H1 (cell line): ENCODE measurements around the gene ASF1B. TPM values are rescaled to one million over a fixed set of nuclear protein-coding genes. Genes with fewer than 3 reads are reported as not detected.

Experiments
- BACH1 ChIP-seq: IDR thresholded peaks from 2 replicates; pipeline ENCODE4 v1.6.1; 2012; ENCODE audit warnings: low read length, improper control_type of control experiment
- BRCA1 ChIP-seq: IDR thresholded peaks from 2 replicates; pipeline ENCODE4 v1.6.1; 2012; ENCODE audit warnings: low read depth, low read length, improper control_type of control experiment
- CHD2 ChIP-seq: IDR thresholded peaks from 2 replicates; pipeline ENCODE4 v1.6.1; 2012; ENCODE audit warnings: low read length, improper control_type of control experiment
- CREB1 ChIP-seq: IDR thresholded peaks from 2 replicates; pipeline ENCODE4 v1.6.1; 2012; ENCODE audit warnings: inconsistent platforms
- EGR1 ChIP-seq: IDR thresholded peaks from 2 replicates; pipeline ENCODE4 v1.6.1; 2011; ENCODE audit warnings: low read depth, low read length, borderline replicate concordance
- HDAC2 ChIP-seq, 2 experiments: fragments of 300-600 bp in 1 of 2; sonication (generic) in 1 of 2; IDR thresholded peaks; 2 replicates each; pipeline ENCODE4 v1.6.1; 2011 to 2012; ENCODE audit warnings: low read depth in 2 of 2, low read length in 2 of 2, mild to moderate bottlenecking in 2 of 2, moderate library complexity in 2 of 2, borderline replicate concordance in 1 of 2, inconsistent platforms in 1 of 2
- KDM1A ChIP-seq: fragments of 200-600, 300-600 bp; sonication (generic); IDR thresholded peaks from 2 replicates; pipeline ENCODE4 v1.7.1; 2016; ENCODE audit warnings: mild to moderate bottlenecking, low read length, borderline replicate concordance
- KDM4A ChIP-seq: IDR thresholded peaks from one replicate; pipeline ENCODE4 v1.7.1; 2012; ENCODE audit warnings: low read depth, mild to moderate bottlenecking, moderate library complexity, low read length, inconsistent platforms; ENCODE audit not compliant: severe bottlenecking
- MAFK ChIP-seq: IDR thresholded peaks from 2 replicates; pipeline ENCODE4 v1.6.1; 2012; ENCODE audit warnings: low read depth, mild to moderate bottlenecking, improper control_type of control experiment, low read length
- POLR2A ChIP-seq, 2 experiments: IDR thresholded peaks; 1 replicate in 1 of 2; 2 replicates in 1 of 2; pipeline ENCODE4 v1.6.1; 2011; ENCODE audit warnings: low read depth in 2 of 2, low read length in 2 of 2, mild to moderate bottlenecking in 2 of 2; ENCODE audit errors: control extremely low read depth in 1 of 2
- SAP30 ChIP-seq: fragments of 300-600 bp; sonication (generic); IDR thresholded peaks from 2 replicates; pipeline ENCODE4 v1.7.1; 2012; ENCODE audit warnings: low read length, moderate library complexity, mild to moderate bottlenecking, inconsistent platforms; ENCODE audit not compliant: insufficient read depth, insufficient replicate concordance
- SIN3A ChIP-seq, 2 experiments: IDR thresholded peaks in 1 of 2; conservative IDR thresholded peaks in 1 of 2; 2 replicates each; pipeline ENCODE4 v1.6.1; 2011 to 2012; ENCODE audit warnings: low read length in 2 of 2, improper control_type of control experiment in 1 of 2, low read depth in 1 of 2, mild to moderate bottlenecking in 1 of 2
- TCF12 ChIP-seq: IDR thresholded peaks from 2 replicates; pipeline ENCODE4 v1.6.1; 2011; ENCODE audit warnings: low read depth, mild to moderate bottlenecking, low read length
- USF2 ChIP-seq: IDR thresholded peaks from 2 replicates; pipeline ENCODE4 v1.6.1; 2011; ENCODE audit warnings: low read length, improper control_type of control experiment
- YY1 ChIP-seq: IDR thresholded peaks from 2 replicates; pipeline ENCODE4 v1.6.1; 2011; ENCODE audit warnings: low read depth, mild to moderate bottlenecking, low read length
- polyA plus RNA-seq, 7 experiments: library from polyadenylated mRNA; depleted of rRNA in 3 of 7; stranded (reverse) in 5 of 7; unstranded in 2 of 7; fragments of >200 nt in 5 of 7; fragments of 200-250 nt in 2 of 7; gene quantifications; 1 replicate in 5 of 7; 2 replicates in 1 of 7; 4 replicates in 1 of 7; pipeline versions ENCODE4 v1.2.1 to v1.2.3, GENCODE V29; 2011 to 2013; ENCODE audit warnings: missing spikeins in 2 of 7, mixed read lengths in 2 of 7
- total RNA-seq: library from RNA; stranded (reverse); fragmentation: NEBNext Ultra II Directional; extraction: Animal tissue kit (Norgen Biotek cat#: 25700); gene quantifications from 2 replicates; pipeline ENCODE4 v1.2.1, GENCODE V29; 2021

The ASF1B gene
- total and polyA plus RNA-seq, 2 of the 8 experiments (the other 6 are each of a cell fraction or from before 2014, with no cell fraction given): 32.6 to 59.2 TPM

GRCh38 chr19:14080887-14081796 lies 55.2 kb downstream of the ASF1B start (continued):
- TF ChIP-seq YY1 (0 out of 2 replicates have a peak, but pooled peaks have one; percentile 32), CHD2 (peak; percentile 47), SAP30 (no peak), SIN3A (conservative IDR thresholded peaks at IDR 0.05 in 1 of 2, IDR thresholded peaks at IDR 0.05 in 1 of 2; ENCODE audit: low read depth in 1 of 2, low read length in 2 of 2) (peak in 1 of 2 experiments; percentile 90; a peak in 2 of 4 replicates), CREB1 (peak; percentile 78), KDM4A (peak; percentile 55), TCF12 (no peak), KDM1A (no peak), MAFK (no peak), BACH1 (no peak), USF2 (no peak), EGR1 (no peak), BRCA1 (no peak), POLR2A (IDR thresholded peaks at IDR 0.05; ENCODE audit: control extremely low read depth in 1 of 2, low read depth in 2 of 2, low read length in 2 of 2) (0 out of 3 replicates have a peak, but pooled peaks of 1 of the 2 experiments have one; percentile 24), HDAC2 (IDR thresholded peaks at IDR 0.05; ENCODE audit: borderline replicate concordance in 1 of 2, low read depth in 2 of 2, low read length in 2 of 2) (no peak)
